HG02571 (cell line): Measurements from ENCODE around the gene U2SURP.

Experiments
- ATAC-seq: cut with Tn5 transposase; IDR thresholded peaks from one replicate; pipeline ENCODE4 v1.9.1; 2021; ENCODE audit warnings: mild to moderate bottlenecking, moderate library complexity; ENCODE audit not compliant: unreplicated experiment

U2SURP gene

DNA sequence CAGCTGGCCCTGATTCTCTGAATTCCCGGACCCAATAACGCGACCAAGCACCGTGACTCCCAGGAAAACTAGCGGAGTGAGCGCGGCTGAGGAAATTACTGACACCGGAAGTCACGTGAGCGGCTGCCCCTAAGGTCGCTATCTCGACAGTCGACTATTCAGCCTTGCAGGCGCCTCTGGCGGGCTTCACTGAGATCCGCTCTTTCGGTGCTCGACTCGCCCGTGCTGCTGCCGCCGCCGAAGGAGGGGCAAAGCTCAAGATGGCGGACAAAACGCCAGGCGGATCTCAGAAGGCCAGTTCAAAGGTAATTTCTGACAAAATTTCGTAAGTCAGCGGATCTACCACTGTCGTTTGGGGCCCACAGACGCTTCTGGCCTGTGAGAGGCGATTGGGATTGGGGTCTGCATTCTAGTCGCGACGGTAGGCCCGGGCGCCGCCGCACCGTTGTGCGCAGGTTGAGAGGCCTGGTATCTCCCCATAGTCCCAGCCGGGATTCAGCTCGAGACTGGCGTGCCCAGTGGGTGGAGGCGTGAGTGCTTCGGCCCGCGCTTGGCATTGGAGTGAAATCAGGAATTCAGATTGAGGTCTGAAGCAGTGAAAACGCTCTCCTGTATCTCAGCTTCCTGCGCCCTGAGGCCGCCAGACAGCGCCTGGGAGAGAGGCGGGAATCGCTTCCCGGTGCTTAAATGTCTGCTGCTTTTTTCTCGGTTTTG, at the start of gene U2SURP:
TSS of gene U2SURP (plus strand) at position 202 of the 714 bp plus-strand sequence. CDS start at position 261, 59 bp downstream.
- ATAC-seq = peak; percentile 89

- ATAC-seq = no peak
Measured at GRCh38 chr3:142951794-142952193, 49.6 kb upstream of the U2SURP start.

GRCh38 chr3:142952272-142953193, 48.8 kb upstream of the U2SURP start:
- no peak for ATAC-seq

GRCh38 chr3:142953443-142953842, 47.9 kb upstream of the U2SURP start:
- ATAC-seq = no peak

DNA sequence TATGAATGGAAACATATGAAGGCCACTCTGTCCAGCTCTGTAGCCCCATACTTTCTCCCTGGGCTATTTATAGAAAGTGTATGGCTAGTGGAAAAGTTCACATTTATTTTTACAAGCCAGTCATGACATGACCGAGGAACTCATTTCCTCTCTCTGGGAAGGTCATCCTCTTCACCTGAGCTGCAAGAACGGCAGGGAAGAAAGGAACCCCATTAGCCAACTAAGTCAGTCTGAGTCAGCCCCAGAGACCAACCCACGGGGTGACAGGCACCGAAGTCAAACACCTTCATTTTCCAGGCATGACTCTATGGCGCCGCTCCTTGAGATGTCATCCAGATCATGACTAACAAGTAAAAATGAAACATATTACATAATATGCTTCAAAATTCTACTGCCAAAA, 42.7 kb upstream of the U2SURP start:
- no peak for ATAC-seq

- ATAC-seq = no peak
Measured at GRCh38 chr3:142960322-142960850, 41.0 kb upstream of the U2SURP start.

DNA sequence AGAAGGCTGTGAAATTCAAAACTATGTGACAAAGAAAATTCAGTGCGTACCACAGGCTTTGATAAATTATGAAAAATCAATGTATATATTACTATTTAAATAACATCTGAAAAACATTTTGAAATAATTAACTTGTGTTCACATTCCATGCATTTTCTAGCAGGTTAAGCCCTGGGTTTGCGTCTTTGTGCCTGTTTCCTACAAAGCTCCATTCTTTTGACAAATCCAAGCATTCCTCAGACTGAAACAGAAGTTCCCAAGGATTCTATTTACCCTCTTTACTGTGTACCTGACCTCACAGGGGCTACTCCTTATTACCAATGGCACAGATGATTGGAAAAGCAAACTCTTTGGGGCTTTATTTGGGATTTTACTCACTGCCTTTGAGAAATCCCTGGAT, 39.8 kb upstream of the U2SURP start:
- no peak for ATAC-seq

DNA sequence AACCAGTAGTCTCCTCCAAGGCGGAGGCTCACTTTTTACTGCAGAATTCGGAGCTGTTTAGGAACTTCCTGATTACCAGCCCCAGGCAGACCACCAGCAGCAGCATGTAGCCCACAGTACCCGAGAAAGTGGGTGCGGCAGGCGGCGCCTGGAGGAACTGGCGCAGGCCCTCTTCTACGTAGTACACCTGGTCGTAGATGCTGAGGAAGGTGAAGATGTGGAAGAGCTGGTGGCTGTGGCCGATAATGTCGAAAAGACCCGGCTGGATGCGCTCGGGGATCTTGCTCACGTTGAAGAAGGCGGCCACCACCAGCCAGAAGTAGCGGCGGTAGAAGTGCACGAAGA, 39.2 kb upstream of the U2SURP start:
- no peak for ATAC-seq

- no peak for ATAC-seq
Measured at GRCh38 chr3:142962520-142963233, 38.7 kb upstream of the U2SURP start.

- ATAC-seq = no peak
Measured at GRCh38 chr3:142963234-142963515, 38.2 kb upstream of the U2SURP start.

DNA sequence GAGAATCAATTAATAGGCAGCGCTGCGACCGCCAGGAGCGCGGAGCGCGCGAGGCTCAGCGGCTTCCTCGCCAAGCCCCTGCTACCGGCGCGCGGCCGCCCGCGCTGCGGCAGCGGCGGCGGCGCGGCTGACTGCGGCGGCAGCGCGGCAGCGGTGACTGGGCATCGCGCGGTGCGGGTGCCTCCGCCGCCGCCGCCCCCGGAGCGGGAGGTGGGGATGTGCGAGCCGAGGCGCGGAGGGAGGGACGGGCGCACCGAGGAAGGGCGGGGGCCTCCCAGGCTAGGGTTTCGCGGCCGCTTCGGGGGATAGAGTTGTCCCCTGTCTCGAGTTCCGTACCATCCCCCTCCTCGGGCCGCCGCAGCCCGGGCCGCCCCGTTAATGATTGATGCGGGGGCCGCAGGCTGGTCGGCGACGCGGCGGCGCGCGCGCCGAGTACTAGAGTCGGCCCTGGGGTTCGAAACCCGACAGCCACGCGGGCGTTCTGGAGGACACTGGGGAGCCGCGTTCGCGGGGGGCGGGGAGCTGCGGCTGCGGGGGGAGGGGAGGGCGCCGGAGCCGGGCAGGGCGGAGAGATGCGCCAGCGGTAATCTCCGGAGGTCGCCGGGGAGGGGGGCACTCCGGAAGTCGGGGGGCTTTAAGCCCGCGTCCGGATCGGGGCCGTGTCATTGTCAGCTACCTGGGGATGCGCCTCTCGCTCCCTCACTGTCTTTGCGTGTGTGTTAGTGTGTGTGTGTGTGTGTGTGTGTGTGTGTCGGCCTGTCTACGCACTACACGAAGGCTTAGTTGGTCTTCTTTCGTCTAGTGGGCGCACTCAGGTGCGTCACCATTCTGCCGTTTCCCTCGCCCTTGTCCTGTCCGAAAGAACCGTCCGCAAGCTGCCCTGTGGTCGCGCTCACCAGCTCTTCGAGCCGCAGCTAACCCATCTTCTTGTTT, 37.6 kb upstream of the U2SURP start, which contains the start of gene PAQR9:
TSS of gene PAQR9 (minus strand) at position 159 of the 933 bp plus-strand sequence. CDS start 338 bp downstream, outside the sequence.
- ATAC-seq = no peak

DNA sequence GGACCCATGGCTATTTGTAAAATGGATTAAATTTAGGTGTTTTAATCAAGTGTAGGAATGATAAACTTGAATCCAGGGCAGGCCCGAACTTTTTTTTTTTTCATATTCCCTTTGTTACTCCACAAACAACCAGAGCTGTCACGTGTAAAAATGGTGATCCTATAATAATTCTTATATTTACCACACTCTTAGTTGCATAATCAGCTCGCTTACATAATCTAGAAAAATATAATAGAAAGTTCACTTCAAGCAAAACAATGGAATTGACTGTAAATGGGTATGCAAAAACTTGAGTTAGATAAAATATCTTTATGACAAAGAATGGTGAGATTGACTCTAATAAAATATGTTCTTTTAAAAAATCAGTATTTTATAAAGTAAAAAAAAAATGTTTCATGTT, 35.8 kb upstream of the U2SURP start:
- ATAC-seq = no peak

DNA sequence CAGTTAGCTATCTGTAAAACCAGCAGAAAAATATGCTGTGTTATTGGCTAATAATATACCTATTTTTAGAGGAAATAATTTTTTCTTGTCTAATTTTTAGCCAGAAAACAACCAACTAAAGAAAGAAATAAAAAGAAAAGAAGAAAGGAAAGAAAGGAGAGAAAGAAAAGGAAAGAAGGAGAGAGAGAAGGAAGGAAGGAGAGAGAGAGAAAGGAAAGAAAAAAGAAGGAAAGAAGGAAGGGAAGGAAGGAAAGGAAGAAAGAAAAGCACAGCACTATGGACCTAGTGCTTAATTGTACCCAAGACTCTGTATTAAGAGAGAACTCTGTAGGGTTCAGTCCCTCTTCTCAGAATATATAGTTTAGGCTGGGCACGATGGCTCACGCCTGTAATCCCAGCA, 34.6 kb upstream of the U2SURP start:
- ATAC-seq = no peak

- ATAC-seq = no peak
Measured at GRCh38 chr3:142968319-142969025, 32.9 kb upstream of the U2SURP start.

- ATAC-seq = no peak
Measured at GRCh38 chr3:142971431-142971830, 29.9 kb upstream of the U2SURP start.

GRCh38 chr3:142972092-142972753, 29.1 kb upstream of the U2SURP start:
- ATAC-seq = no peak

- no peak for ATAC-seq
Measured at GRCh38 chr3:142973217-142974009, 28.0 kb upstream of the U2SURP start.

DNA sequence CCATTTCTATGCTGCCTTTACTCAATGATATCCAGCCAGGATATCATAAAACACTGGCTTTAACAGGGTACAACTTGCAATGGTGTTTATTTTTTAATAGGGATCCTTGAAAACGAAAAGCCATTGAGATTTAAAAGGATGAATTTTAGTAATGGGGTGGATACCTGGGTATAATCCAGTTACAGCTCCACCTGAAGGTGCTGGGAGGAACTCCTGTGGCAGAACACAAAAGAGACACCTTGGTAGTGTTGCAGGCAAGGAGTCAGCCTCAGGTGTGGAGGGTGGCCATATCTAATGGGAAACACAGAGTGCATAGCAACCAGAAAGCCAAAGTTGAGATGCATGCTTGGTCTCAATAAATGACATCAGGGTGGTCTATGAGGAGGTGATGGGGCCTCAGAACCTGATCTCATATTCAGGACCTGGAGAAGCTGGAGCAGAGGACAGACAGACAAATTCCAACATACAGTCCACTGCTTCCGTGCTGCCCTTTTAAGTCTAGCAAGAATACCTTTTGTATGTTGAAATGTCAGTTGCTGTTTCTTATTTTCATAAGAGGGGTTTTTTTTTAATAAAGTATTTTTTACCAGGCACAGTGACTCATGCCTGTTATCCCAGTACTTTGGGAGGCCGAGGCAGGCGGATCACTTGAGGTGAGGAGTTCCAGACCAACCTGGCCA, 25.9 kb upstream of the U2SURP start:
- no peak for ATAC-seq
